Measurements from ENCODE around the gene KRT86.

Gene KRT86

GRCh38 chr12:52356762-52357580, 82.5 kb downstream of the KRT86 start:
- DNase-seq (ENCODE audit: low spot score) = no peak
